Fibroblast of gingiva (primary cell): ENCODE measurements around the gene UPK2.
"Not testable (repeated sequence)": the region's sequence is repeated elsewhere in the genome, so short reads cannot be mapped to it uniquely, and the experiment has no call there.

Experiments used
- DNase-seq: peaks from one replicate; pipeline ENCODE4 v3.0.0-alpha.2; 2011; ENCODE audit warnings: low read depth

UPK2 gene

DNA sequence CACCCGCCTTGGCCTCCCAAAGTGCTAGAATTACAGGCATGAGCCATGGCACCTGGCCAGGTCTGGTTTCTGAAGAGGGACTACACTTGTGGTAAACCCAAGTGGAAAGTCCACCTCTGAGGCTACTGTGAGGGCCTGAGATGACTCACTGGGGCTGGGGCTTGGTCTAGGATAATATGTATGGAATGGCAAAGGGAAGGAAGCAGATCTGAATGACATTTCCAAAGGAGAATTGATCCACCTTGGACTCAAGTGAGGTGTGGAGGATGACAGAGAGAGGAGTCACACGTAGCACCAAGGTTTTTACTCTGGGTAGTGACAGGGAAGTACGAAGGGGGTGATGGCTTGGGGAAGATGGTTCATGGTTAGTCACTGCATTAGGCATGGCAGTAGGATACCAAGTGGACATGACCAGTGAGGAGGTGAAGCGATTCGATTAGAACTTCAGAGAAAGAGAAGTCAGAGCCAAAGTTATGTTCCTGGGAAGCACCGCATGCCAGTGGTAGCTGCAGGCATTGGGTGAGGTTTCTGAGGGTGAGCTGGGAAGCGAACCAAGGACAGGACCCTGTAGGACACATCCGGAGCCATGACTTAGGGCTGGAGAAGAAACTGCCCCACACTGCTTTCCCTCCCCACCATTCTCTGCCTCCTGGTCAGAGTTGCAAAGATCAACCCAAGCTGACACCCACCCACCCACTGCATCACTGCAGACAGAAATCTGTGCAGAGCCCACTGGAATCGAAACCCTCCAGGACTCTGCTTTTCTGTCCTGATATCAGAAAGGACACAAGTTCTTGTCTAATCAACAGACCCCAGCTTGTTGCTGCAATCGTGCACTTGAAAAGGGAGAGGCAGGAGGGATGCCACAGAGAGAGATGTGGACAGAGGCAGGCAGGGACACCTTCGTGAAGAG lies 17.4 kb upstream of the UPK2 start:
- no peak for DNase-seq

- DNase-seq: no peak
Observed at GRCh38 chr11:118939404-118939915, 16.6 kb upstream of the UPK2 start.

DNA sequence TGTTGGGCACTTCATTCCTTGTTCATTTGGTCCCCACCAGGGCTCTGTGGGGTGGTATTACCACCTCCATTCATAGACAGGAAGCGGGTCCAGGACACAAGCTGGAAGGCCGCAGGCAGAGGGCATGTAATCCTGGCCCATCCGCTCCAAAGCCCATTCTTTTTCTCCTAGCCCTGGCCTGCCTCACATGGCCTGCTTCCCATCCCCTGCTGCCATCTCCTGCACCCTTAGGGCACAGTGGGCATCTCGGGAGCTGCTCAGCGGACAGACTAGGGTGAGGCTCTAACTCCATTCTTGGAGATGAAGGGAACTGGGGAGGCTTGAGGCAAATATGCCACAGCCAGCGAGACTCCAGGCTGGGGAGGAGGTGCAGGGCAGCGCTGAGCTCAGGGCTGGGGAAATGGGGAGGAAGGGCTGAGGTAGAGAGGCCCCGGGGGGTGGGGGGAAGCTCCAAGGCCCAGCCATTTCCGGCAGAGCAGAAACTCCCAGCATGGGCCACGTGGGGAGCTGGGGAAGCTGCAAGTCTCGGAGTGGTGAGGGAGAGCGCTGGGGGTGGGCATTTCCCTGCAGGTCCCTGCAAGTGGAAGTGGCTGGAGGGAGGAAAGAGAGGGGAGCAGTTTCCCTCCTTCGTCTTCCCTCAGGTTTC lies 16.0 kb upstream of the UPK2 start:
- no peak for DNase-seq

GRCh38 chr11:118947091-118947490 lies 9.0 kb upstream of the UPK2 start:
- DNase-seq: no peak

DNA sequence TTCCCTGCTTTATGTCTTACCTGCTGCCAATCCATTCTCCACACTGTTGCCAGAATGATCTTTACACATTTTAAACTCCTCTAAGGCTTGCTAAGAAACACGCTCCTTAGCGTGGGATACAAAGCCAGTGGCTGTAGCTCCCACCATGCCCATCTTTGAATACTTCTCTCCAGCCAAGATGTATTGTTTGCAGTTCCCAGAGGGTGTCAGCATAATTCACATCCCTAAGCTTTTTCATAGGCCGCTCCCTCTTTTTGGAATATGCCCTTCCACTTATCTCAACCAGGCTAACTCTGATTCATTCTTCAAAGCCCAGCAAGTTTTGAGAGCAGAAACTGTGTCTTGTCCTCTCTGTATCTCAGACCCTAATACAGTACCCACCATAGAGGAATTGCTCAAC lies 8.1 kb upstream of the UPK2 start:
- DNase-seq: no peak

DNA sequence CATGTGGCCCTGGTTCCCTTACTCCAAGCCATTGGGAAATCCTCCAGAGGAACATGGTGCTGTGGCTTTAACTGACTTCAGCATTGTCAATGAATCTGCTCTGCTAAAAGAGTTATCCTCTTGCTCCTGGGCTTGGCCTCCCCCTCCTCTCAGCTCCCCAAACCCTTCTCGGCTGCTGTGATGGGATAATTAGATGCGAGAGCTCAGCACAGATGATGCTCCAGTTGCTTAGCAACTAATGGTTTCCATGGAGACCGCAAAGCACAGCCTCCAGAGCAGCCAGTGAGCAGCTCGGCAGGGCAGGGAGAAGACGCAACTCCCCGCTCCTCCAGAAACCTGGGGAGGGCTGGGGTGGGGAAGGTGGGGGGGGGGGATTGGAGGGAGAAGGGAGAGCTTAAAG lies 2.8 kb upstream of the UPK2 start:
- no peak for DNase-seq

GRCh38 chr11:118953976-118954375 lies 2.1 kb upstream of the UPK2 start:
- DNase-seq: not testable (repeated sequence)

- no peak for DNase-seq
Observed at GRCh38 chr11:118956847-118957469, 860 bp downstream of the UPK2 start.

DNA sequence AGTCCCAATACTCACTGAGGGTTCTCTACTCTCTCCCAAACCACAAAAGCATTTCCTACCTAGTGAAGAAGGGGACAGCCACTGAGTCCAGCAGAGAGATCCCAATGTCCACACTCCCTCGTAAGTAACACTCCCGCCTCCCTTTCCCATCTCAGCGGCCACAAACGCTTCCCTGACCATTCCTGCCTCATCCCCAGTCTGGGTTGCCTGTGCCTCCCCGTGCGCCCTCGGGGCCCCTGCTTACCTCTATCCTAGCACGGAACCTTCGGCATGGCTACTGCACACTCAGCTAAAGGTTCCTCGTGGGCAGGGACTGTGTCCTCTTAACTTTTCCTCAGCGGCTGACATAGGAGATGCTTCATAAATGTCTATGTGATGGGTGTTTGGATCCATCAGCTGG lies 1.5 kb downstream of the UPK2 start:
- DNase-seq: no peak

GRCh38 chr11:118957968-118958367 lies 1.9 kb downstream of the UPK2 start:
- no peak for DNase-seq

DNA sequence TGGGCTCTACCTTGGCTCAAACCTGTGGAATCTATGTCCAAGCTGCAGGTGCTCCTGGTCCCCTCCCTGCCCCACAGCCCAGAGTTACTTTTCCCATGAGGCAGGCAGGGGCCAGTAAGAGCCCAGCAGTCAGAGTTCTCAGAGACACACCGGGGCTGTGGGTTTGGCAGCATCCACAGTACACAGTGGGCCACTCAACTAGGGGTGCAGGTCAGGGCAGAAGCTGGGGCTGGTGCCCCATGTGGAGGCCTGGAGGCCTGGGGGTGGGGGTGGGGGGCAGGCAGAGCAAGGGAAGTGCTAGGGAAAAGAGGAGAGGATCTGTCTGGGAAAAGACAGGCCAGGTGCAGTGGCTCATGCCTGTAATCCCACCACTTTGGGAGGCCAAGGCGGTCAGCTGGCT lies 2.5 kb downstream of the UPK2 start:
- DNase-seq: no peak

GRCh38 chr11:118961189-118961588 lies 5.1 kb downstream of the UPK2 start:
- DNase-seq: no peak

- no peak for DNase-seq
Observed at GRCh38 chr11:118961591-118961990, 5.5 kb downstream of the UPK2 start.

DNA sequence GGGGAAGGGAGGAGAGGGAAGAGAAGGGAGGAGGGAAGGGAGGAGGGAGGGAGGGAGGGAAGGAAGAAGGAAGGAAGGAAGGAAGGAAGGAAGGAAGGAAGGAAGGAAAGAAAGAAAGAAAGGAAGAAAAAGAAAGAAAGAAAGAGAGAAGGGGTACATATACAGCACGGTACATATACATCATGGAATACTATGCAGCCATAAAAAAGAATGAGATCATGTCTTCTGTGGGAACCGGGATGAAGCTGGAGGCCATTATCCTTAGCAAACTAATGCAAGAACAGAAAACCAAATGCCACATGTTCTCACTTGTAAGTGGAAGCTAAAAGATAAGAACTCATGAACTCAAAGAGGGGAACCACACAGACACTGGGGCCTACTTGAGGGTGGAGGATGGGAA lies 13.4 kb downstream of the UPK2 start:
- not testable (repeated sequence) for DNase-seq

DNA sequence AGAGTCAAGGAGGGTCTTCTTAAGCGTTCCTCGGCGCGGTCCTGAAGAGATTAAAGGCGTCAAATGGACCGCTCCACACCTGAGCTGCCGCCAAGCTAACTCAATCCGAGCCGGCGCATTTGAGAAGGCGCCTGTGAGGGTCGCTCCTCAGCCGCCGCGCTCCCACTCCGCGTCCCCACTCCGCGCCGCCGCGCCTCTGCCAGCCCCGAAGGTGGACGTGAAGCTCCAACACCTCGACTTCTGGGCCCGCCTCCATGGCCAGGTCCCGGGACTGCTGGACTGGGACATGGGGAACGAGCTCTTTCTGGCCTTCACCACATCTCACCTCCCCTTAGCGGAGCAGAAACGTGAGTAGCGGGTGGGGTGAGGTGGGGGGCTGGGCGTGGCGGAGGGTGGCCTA lies 15.5 kb downstream of the UPK2 start, which contains the start of gene FOXR1:
FOXR1 (plus strand) TSS at position 116 of the 400 bp plus-strand sequence; CDS start at position 287, 171 bp downstream.
- DNase-seq: no peak

DNA sequence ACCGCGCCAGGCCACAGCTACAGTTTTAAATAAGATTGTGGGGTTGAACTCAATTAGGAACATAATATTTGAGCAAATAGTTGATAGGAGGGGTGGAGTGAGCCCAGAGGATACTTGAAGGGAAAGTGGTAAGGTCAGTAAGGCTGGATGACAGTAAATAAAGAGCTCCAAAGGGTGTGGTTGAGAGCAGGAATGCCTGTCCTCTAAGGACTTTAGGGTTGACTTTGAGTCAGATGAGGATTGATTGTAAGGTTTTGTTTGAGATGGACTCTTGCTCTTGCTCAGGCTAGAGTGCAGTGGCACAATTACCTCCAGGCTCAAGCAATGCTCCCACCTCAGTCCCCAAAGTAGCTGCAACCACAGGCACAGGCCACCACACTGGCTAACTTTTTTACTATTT lies 17.9 kb downstream of the UPK2 start:
- no peak for DNase-seq

DNA sequence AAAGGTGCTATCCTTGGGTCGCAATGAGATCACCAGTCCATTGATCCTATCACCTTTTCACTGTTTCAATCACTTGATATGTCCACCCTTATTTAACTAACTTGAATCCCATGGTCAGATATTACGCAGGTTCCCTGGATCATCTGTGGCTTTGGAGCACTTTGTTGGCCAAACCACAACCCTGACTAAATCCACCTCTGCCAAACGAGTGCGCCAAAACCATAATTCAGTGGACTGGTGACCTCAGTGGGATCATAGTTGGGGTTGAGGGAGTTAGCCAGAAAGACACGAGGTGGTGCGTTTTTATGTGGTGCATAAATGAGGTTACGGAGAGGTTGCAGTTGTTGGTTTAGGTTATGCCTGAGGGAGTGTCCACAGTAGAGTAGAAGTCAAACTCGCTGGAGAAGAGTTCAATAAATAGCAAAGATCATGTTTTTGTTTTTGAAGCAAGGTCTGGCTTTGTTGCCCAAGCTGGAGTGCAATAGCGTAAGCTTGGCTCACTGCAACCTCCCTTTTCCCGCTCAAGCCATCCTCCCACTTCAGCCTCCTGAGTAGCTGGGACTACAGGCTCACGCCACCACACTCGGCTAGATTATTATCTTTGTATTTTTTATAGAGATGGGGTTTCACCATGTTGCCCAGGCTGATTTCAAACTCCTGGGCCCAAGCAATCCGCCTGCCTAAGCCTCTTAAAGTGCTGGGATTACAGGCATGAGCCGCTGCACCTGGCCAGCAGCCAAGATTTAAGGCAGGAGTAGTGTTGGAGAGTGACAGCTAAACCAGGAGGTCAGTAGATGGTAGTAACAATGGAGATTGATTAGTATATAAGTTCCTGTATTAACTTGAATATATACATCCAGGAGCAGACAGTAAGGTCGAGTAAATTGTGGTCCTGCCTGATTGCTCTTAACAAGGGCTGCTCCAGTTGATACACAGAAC lies 19.9 kb downstream of the UPK2 start:
- DNase-seq: no peak

DNA sequence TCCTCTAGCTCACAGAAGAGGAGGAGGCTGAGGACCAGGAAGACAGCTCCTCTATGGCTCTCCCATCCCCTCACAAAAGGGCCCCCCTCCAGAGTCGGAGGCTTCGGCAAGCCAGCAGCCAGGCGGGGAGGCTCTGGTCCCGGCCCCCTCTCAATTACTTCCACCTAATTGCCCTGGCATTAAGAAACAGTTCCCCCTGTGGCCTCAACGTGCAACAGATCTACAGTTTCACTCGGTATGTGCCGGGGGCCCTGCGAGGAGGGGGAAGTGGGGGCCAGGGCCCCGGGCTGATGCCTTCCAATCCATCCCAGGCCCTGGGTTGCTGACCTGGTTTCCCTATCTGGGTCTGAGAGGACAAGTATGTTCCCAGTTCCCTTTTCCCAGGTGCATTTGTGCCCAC lies 23.3 kb downstream of the UPK2 start:
- DNase-seq: no peak

DNA sequence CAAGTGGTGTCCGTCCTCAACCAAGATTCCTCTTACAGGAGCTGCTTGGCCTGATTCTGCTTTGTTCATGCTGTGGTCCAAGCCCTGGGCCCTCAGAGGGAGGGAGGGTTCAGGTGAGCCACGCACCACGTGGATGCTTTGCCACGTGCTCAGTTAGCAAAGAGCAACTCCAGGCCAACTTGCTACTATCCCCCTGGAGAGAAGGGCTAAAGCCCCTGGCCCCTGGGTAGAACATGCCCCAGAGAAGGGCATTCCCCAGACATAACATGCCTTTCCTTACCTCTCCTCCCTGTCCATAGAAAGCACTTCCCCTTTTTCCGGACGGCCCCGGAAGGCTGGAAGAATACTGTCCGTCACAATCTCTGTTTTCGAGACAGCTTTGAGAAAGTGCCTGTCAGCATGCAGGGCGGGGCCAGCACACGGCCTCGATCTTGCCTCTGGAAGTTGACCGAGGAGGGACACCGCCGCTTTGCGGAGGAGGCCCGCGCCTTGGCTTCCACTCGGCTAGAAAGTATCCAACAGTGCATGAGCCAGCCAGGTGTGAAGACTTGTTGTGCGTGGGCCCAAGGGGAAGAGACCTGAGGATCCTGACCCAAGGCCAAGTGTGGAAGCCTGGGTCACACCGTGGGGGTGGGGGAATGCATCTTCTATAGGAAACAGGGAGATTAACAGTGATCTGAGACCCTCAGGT lies 24.2 kb downstream of the UPK2 start:
- DNase-seq: no peak

- DNase-seq: not testable (repeated sequence)
Observed at GRCh38 chr11:118984337-118984736, 28.2 kb downstream of the UPK2 start.

DNA sequence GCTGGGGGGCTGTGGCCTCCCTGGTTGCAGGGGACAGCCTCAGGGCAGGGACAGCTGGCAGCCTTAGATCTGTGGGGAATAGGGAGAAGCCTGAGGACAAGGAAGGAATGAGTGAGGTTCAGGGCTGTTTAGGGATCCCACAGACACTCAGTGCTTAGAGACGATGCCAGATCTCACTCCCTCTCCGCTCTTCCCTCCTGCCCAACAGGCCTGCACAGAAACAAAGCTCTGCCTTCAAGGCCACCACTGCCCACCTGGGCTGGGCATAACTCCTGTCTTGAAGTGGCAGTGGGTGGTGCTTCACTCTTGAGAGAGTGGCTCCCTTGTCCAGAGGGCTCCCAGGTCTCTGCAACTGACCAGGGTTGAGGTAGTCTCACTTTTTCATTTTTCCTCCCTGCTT lies 28.7 kb downstream of the UPK2 start:
- DNase-seq: no peak
